ENCODE measurements around the gene RECK.

GRCh38 chr9:36086442-36086841 is 49.7 kb downstream of the RECK start:
- no peak for TF ChIP-seq SUZ12 (IDR thresholded peaks at IDR 0.05)
- no peak for TF ChIP-seq FOXM1 (IDR thresholded peaks at IDR 0.05; ENCODE audit: borderline replicate concordance)
- TF ChIP-seq ARNT (IDR thresholded peaks at IDR 0.05) = no peak

All from HEK293T (cell line).